ENCODE results near the gene KCNJ9. TPM values are rescaled to one million over a fixed set of nuclear protein-coding genes. Genes with fewer than 3 reads are reported as not detected.

The KCNJ9 gene
- polyA plus RNA-seq, 1 experiment: not detected

DNA sequence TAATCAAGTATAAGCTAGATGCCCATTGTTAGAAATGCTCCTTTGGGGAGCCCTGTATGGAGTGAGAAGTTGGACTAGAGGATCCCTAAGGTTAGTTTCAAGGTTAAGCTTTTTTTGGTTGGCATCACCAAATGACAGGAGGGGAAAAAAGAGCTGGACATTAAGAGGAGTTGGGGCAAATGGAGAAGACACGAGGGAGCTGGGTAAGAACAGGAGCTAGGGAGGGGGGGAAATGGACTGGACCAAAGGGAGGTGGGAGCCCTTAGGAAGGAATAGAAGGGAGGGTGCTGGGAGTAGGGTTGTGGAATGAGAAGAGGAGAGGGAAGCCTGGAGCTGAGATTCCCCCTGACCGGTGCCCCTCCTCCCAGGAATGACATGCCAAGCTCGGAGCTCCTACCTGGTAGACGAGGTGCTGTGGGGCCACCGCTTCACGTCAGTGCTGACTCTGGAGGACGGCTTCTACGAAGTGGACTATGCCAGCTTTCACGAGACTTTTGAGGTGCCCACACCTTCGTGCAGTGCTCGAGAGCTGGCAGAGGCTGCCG, 5.9 kb downstream of the KCNJ9 start:
- POLR2A ChIA-PET: interaction anchor here (0.6 kb wide), 1 partner anchor 173 kb away, joined by 3 read pairs; no protein-coding TSS in a partner anchor
- TF ChIP-seq, protein P1, sequence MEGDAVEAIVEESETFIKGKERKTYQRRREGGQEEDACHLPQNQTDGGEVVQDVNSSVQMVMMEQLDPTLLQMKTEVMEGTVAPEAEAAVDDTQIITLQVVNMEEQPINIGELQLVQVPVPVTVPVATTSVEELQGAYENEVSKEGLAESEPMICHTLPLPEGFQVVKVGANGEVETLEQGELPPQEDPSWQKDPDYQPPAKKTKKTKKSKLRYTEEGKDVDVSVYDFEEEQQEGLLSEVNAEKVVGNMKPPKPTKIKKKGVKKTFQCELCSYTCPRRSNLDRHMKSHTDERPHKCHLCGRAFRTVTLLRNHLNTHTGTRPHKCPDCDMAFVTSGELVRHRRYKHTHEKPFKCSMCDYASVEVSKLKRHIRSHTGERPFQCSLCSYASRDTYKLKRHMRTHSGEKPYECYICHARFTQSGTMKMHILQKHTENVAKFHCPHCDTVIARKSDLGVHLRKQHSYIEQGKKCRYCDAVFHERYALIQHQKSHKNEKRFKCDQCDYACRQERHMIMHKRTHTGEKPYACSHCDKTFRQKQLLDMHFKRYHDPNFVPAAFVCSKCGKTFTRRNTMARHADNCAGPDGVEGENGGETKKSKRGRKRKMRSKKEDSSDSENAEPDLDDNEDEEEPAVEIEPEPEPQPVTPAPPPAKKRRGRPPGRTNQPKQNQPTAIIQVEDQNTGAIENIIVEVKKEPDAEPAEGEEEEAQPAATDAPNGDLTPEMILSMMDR (IDR thresholded peaks at IDR 0.05; ENCODE audit: insufficient read depth, low read depth, low read length): no peak
- H3K36me3 ChIP-seq (ENCODE audit: control insufficient read depth, insufficient read depth, low read length): peaks cover 3% of the 10 kb centered on the region
- CTCF ChIA-PET: interaction anchor here (0.6 to 5.6 kb wide), 19 partner anchors 10 to 206 kb away, joined by 3 to 47 read pairs (median 5); partner anchors contain the start of genes IGSF8 and PIGM
- DNase-seq (ENCODE audit: low read depth): no peak
- H3K4me3 ChIP-seq (ENCODE audit: low read depth, low read length): no peak overlapping the region
- peaks cover 12% of the 10 kb centered on the region for H3K27me3 ChIP-seq (ENCODE audit: control insufficient read depth, insufficient read depth, low read length)

DNA sequence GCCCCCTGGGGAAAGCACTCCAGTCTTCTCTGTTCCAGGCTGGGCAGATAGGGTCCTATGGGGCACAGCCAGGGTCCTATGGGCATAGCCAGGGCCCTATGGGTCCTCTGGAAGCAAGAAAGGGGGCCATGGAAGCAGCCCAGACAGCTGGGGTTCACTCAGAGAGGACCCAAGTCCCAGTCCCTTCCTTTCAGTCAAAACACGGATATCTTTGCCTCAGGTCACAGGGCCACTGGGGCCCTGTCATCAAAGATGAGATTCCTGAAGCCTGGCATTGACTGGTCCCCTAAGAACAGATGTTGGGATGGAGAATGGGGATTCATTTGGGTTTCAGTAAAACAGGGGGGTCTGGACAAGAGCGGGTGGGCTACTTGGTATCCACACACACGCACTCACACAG, 8.5 kb downstream of the KCNJ9 start:
- CTCF ChIA-PET: interaction anchor here (0.8 to 5.6 kb wide), 5 partner anchors 7 to 43 kb away, joined by 3 to 46 read pairs (median 6); partner anchors contain the start of gene IGSF8
- H3K4me3 ChIP-seq (ENCODE audit: low read depth, low read length): no peak overlapping the region
- H3K27me3 ChIP-seq (ENCODE audit: control insufficient read depth, insufficient read depth, low read length): no peaks in the 10 kb centered on the region
- POLR2A ChIA-PET: no interaction called here
- TF ChIP-seq, protein P1 (IDR thresholded peaks at IDR 0.05; ENCODE audit: insufficient read depth, low read depth, low read length): no peak
- H3K36me3 ChIP-seq (ENCODE audit: control insufficient read depth, insufficient read depth, low read length): peaks cover 3% of the 10 kb centered on the region
- no peak for DNase-seq (ENCODE audit: low read depth)

DNA sequence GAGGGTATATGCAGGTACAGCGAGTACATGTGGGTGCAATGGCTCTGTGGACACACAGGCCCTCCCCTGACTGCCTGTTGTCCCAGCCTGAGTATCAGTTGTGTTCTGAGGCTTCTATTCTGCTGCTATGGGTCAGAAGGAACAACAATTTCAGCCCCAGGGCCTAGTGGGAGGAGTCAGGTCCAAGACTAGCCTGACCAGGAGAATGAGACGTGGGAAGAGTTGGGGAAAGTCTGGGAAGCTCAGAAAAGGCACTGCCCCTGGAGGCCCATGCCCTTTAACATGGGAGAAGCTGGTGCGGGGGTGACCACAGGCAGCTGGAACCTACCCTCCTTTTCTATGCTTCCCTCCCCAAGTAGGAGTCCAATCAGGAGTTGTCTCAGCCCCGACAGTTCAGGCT, 9.4 kb downstream of the KCNJ9 start:
- DNase-seq (ENCODE audit: low read depth): no peak
- ChIA-PET CTCF (interaction anchor here (1.3 to 2.3 kb wide), 2 partner anchors 11 to 44 kb away, joined by 6 read pairs; no protein-coding TSS in a partner anchor), POLR2A (no interaction called here)
- no peak overlapping the region for H3K4me3 ChIP-seq (ENCODE audit: low read depth, low read length)
- TF ChIP-seq, protein P1 (IDR thresholded peaks at IDR 0.05; ENCODE audit: insufficient read depth, low read depth, low read length): no peak
- no peaks in the 10 kb centered on the region for H3K27me3 ChIP-seq (ENCODE audit: control insufficient read depth, insufficient read depth, low read length)
- peaks cover 3% of the 10 kb centered on the region for H3K36me3 ChIP-seq (ENCODE audit: control insufficient read depth, insufficient read depth, low read length)

DNA sequence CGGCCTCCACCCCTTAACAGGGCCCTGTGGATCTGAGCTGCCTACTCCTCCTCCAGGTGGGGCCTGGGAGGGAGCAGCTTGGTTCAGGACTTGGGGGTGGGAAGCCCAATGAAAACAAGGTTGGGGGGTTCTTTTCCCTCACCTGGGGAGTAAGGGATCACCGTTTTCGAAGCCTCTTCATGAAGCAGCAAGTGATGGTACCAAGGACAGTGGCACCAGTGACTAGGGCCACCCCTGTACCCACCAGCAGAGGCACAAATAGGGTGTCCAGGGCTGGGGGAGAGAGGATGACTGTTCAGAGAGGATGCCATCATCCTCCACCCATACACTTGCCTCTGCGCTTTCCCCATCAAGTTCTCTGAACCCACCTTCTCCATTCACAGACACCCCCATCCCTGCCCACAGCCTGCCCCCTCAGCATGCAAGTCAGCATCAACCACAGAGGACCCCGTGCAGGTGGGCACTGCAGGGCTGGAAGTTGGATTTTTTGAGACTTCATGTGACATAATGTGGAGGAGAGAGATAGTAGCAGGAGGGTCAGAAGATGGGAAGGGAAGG, 10.4 kb downstream of the KCNJ9 start:
- TF ChIP-seq, protein P1 (IDR thresholded peaks at IDR 0.05; ENCODE audit: insufficient read depth, low read depth, low read length): no peak
- H3K36me3 ChIP-seq (ENCODE audit: control insufficient read depth, insufficient read depth, low read length): peaks cover 3% of the 10 kb centered on the region
- H3K27me3 ChIP-seq (ENCODE audit: control insufficient read depth, insufficient read depth, low read length): no peaks in the 10 kb centered on the region
- no peak for DNase-seq (ENCODE audit: low read depth)
- ChIA-PET POLR2A (no interaction called here), CTCF (interaction anchor here (0.8 to 2.3 kb wide), 3 partner anchors 10 to 86 kb away, joined by 3 to 6 read pairs (median 4); no protein-coding TSS in a partner anchor)
- H3K4me3 ChIP-seq (ENCODE audit: low read depth, low read length): no peak overlapping the region

DNA sequence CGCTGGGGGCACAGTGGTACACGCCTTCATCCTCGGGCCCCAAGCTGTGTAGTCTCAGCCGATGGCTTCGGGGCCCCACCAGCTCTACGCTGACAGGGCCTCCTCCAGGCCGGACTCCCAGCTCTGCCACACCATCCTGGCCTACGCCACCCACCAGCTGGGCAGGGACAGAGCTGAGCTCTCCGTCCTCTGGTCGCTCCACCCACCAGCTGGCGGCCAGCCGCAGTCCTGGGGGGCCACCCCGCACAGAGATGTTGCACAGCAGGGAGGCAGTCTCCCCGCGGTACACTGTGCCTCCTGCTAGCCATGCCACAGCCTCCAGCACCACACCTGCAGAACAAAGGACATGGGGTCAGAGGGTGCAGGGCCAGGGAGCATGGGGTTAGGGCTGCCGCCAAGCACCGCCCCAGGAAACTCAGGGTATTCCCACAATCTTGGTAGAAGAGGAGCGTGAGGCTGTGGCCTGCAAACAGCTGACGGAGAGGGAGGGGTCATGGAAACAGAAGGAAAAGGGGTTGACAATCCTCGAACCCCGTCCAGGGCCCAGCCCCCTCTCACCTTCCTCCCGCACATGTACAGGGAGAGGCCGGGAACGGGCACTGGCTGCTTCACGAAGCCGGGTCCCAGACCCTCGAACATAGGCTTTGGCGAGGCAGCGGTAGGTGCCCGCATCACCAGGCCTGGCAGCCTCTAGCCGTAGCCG, 11.2 kb downstream of the KCNJ9 start:
- H3K27me3 ChIP-seq (ENCODE audit: control insufficient read depth, insufficient read depth, low read length): no peaks in the 10 kb centered on the region
- POLR2A ChIA-PET: no interaction called here
- TF ChIP-seq, protein P1 (IDR thresholded peaks at IDR 0.05; ENCODE audit: insufficient read depth, low read depth, low read length): no peak
- no peak for DNase-seq (ENCODE audit: low read depth)
- CTCF ChIA-PET: interaction anchor here (0.8 to 1.0 kb wide), 4 partner anchors 11 to 87 kb away, joined by 3 to 4 read pairs (median 4); partner anchors contain the start of gene KCNJ9
- no peak overlapping the region for H3K4me3 ChIP-seq (ENCODE audit: low read depth, low read length)
- peaks cover 3% of the 10 kb centered on the region for H3K36me3 ChIP-seq (ENCODE audit: control insufficient read depth, insufficient read depth, low read length)

Measured in BJ (cell line).